K562 (cell line): ENCODE measurements around the gene AFF1. TPM values are rescaled to one million over a fixed set of nuclear protein-coding genes. Genes with fewer than 3 reads are reported as not detected.
A peak's percentile ranks its signal among the peaks of the same experiment; 100 is the strongest.

Experiments used
- CTBP1 ChIP-seq: fragments of 450-650 bp; IDR thresholded peaks from 2 replicates; pipeline ENCODE4 v1.6.1; 2016; ENCODE audit warnings: borderline replicate concordance
- HNRNPK ChIP-seq: fragments of 200-400 bp; formaldehyde crosslinking; IDR thresholded peaks from one replicate; pipeline ENCODE4 v1.6.1; 2018; ENCODE audit warnings: mild to moderate bottlenecking, low read depth, low read length; ENCODE audit not compliant: poor library complexity, severe bottlenecking
- IFI16 ChIP-seq: fragments of 250-450 bp; sonication (Bioruptor Pico); IDR thresholded peaks from 2 replicates; pipeline ENCODE4 v2.1.2; 2022; ENCODE audit warnings: mild to moderate bottlenecking, inconsistent platforms
- KDM1A ChIP-seq, 2 experiments: fragments of 450-650 bp; IDR thresholded peaks; 2 replicates each; pipeline ENCODE4 v1.6.1; 2016; ENCODE audit warnings: mild to moderate bottlenecking in 2 of 2
- MTA3 ChIP-seq: fragments of 450-650 bp; formaldehyde crosslinking; IDR thresholded peaks from 2 replicates; pipeline ENCODE4 v1.6.1; 2017; ENCODE audit warnings: mild to moderate bottlenecking, borderline replicate concordance
- PCBP1 ChIP-seq: fragments of 200-400 bp; formaldehyde crosslinking; IDR thresholded peaks from 2 replicates; pipeline ENCODE4 v1.6.1; 2018; ENCODE audit warnings: mild to moderate bottlenecking, low read depth, low read length; ENCODE audit not compliant: poor library complexity, severe bottlenecking
- RBM25 ChIP-seq: fragments of 200-400 bp; formaldehyde crosslinking; IDR thresholded peaks from 2 replicates; pipeline ENCODE4 v1.6.1; 2018; ENCODE audit warnings: low read length, low read depth, moderate library complexity; ENCODE audit not compliant: severe bottlenecking
- SMC3 ChIP-seq: conservative IDR thresholded peaks from 2 replicates; pipeline ENCODE4 v1.6.1; 2011; ENCODE audit warnings: low read depth, low read length, improper control_type of control experiment; ENCODE audit not compliant: insufficient read depth
- SRSF3 ChIP-seq: fragments of 200-400 bp; formaldehyde crosslinking; IDR thresholded peaks from 2 replicates; pipeline ENCODE4 v1.6.1; 2016; ENCODE audit warnings: mild to moderate bottlenecking, low read length, moderate library complexity; ENCODE audit not compliant: insufficient read depth
- TAF9B ChIP-seq: fragments of 450-650 bp; IDR thresholded peaks from 2 replicates; pipeline ENCODE4 v1.6.1; 2018; ENCODE audit warnings: mild to moderate bottlenecking; ENCODE audit not compliant: partially characterized antibody
- TSC22D4 ChIP-seq: fragments of 450-650 bp; IDR thresholded peaks from 2 replicates; pipeline ENCODE4 v1.6.1; 2016; ENCODE audit warnings: missing genetic modification characterization, missing biosample characterization, control low read depth
- ZKSCAN3 ChIP-seq: fragments of 250-450 bp; sonication (Bioruptor Pico); IDR thresholded peaks from 2 replicates; pipeline ENCODE4 v1.4.0; 2020
- ZNF445 ChIP-seq: fragments of 250-450 bp; sonication (Bioruptor Pico); IDR thresholded peaks from 2 replicates; pipeline ENCODE4 v1.4.0; 2020; ENCODE audit warnings: low read depth, mild to moderate bottlenecking, moderate library complexity
- polyA plus RNA-seq, 8 experiments: library from polyadenylated mRNA; depleted of rRNA in 4 of 8; stranded (reverse) in 5 of 8; unstranded in 3 of 8; fragments of >200 nt; fragmentation: Nextera tagmentation in 2 of 8; fragmentation: Illumina TruSeq in 1 of 8; extraction: Ambion mirVana in 2 of 8; extraction: Trizol in 1 of 8; gene quantifications; 2 replicates each; pipeline versions ENCODE4 v1.2.1 to v1.2.3, GENCODE V29; 2011 to 2014; ENCODE audit warnings: inconsistent platforms in 1 of 8, missing spikeins in 1 of 8
- total RNA-seq, 7 experiments: library from RNA; depleted of rRNA in 6 of 7; stranded (reverse); fragments of >200 nt in 6 of 7; fragmentation: Illumina TruSeq in 2 of 7; extraction: Trizol in 2 of 7; gene quantifications; 2 replicates each; pipeline versions ENCODE4 v1.2.1 to v1.2.3, GENCODE V29; 2011 to 2021; ENCODE audit warnings: low replicate concordance in 1 of 7
- TF ChIP-seq, protein P1 (sequence below): fragments of 250-450 bp; sonication (Bioruptor Pico); IDR thresholded peaks from 2 replicates; pipeline ENCODE4 v1.8.0; 2022; ENCODE audit warnings: moderate library complexity, mild to moderate bottlenecking, inconsistent platforms
- TF ChIP-seq, protein P2 (sequence below): fragments of 250-450 bp; sonication (Bioruptor Pico); IDR thresholded peaks from 2 replicates; pipeline ENCODE4 v1.5.0; 2022; ENCODE audit warnings: mild to moderate bottlenecking
- TF ChIP-seq, protein P3 (sequence below): fragments of 250-450 bp; sonication (Bioruptor Pico); IDR thresholded peaks from 2 replicates; pipeline ENCODE4 v1.8.0; 2022; ENCODE audit warnings: moderate library complexity, mild to moderate bottlenecking, inconsistent platforms
- TF ChIP-seq, protein P4 (sequence below): fragments of 450-650 bp; IDR thresholded peaks from 2 replicates; pipeline ENCODE4 v1.6.1; 2014; ENCODE audit warnings: low read depth, mild to moderate bottlenecking, moderate library complexity, borderline replicate concordance
- TF ChIP-seq, protein P5 (sequence below), 3 experiments: IDR thresholded peaks in 2 of 3; conservative IDR thresholded peaks in 1 of 3; 2 replicates each; pipeline ENCODE4 v1.5.1; 2011 to 2012; ENCODE audit warnings: low read length in 3 of 3, mild to moderate bottlenecking in 3 of 3, control low read depth in 2 of 3, improper control_type of control experiment in 1 of 3, inconsistent platforms in 1 of 3, low read depth in 1 of 3, mixed read lengths in 1 of 3, moderate library complexity in 1 of 3; ENCODE audit not compliant: insufficient read depth in 2 of 3

The AFF1 gene
- total and polyA plus RNA-seq, 9 of the 15 experiments (the other 6 are each of a cell fraction or from before 2014, with no cell fraction given) = 4.1 to 47.5 (median 17.2) TPM

DNA sequence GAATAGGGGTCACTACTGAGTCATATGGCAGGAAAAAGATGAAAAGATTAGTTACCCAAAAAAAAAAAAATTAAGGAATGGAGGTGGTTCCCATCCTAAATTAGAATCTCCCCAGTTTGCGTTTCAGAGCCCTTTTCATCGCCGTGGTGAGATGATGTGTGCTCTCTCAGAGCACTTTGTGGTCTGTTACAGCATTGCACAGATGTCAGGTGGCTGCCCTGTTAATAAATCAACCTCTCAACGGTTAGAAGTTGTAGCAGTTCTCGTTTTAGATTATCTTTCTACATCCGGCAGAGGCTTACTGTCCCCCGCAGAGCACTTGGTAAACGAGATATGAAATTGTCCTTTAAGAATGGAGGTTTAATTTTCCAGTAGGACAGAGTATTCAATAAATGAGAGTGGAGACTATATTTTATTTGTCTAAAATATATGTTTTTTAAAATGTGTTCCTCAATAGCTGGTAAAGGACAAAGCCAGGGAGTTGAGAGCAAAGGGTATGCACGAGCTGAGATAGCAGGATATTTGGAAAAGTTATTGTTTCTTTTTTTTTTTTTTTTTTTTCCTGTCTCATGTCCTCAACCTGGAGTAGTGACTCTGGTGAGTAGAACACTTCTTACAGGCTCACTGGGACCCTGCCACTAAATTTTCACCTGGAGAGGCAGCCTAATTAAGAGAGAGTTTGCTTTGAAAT is 26.9 kb downstream of the AFF1 start (continued):
- TF ChIP-seq, protein P1, sequence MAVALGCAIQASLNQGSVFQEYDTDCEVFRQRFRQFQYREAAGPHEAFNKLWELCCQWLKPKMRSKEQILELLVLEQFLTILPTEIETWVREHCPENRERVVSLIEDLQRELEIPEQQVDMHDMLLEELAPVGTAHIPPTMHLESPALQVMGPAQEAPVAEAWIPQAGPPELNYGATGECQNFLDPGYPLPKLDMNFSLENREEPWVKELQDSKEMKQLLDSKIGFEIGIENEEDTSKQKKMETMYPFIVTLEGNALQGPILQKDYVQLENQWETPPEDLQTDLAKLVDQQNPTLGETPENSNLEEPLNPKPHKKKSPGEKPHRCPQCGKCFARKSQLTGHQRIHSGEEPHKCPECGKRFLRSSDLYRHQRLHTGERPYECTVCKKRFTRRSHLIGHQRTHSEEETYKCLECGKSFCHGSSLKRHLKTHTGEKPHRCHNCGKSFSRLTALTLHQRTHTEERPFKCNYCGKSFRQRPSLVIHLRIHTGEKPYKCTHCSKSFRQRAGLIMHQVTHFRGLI (CRISPR knock-in tag) = peak; percentile 48; the same call in 1 of the 2 replicates
- TF ChIP-seq SRSF3 = no peak
- peak; percentile 56 for TF ChIP-seq TAF9B
- no peak for TF ChIP-seq RBM25
- TF ChIP-seq TSC22D4 (tag) = no peak
- peak; percentile 62; the same call in 1 of the 2 replicates for TF ChIP-seq MTA3
- TF ChIP-seq, protein P2, sequence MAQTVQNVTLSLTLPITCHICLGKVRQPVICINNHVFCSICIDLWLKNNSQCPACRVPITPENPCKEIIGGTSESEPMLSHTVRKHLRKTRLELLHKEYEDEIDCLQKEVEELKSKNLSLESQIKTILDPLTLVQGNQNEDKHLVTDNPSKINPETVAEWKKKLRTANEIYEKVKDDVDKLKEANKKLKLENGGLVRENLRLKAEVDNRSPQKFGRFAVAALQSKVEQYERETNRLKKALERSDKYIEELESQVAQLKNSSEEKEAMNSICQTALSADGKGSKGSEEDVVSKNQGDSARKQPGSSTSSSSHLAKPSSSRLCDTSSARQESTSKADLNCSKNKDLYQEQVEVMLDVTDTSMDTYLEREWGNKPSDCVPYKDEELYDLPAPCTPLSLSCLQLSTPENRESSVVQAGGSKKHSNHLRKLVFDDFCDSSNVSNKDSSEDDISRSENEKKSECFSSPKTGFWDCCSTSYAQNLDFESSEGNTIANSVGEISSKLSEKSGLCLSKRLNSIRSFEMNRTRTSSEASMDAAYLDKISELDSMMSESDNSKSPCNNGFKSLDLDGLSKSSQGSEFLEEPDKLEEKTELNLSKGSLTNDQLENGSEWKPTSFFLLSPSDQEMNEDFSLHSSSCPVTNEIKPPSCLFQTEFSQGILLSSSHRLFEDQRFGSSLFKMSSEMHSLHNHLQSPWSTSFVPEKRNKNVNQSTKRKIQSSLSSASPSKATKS = no peak
- 0 out of 2 replicates have a peak, but pooled peaks have one; percentile 15 for TF ChIP-seq SMC3
- TF ChIP-seq, protein P3, sequence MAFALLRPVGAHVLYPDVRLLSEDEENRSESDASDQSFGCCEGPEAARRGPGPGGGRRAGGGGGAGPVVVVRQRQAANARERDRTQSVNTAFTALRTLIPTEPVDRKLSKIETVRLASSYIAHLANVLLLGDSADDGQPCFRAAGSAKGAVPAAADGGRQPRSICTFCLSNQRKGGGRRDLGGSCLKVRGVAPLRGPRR (CRISPR knock-in tag) = no peak
- no peak for TF ChIP-seq ZNF445
- peak; percentile 82 for TF ChIP-seq CTBP1
- TF ChIP-seq KDM1A (IDR thresholded peaks at IDR 0.05) = peak; percentile 96 to 97
- TF ChIP-seq ZKSCAN3 (CRISPR knock-in tag) = no peak
- no peak for TF ChIP-seq IFI16 (CRISPR knock-in tag)
- TF ChIP-seq, protein P4, sequence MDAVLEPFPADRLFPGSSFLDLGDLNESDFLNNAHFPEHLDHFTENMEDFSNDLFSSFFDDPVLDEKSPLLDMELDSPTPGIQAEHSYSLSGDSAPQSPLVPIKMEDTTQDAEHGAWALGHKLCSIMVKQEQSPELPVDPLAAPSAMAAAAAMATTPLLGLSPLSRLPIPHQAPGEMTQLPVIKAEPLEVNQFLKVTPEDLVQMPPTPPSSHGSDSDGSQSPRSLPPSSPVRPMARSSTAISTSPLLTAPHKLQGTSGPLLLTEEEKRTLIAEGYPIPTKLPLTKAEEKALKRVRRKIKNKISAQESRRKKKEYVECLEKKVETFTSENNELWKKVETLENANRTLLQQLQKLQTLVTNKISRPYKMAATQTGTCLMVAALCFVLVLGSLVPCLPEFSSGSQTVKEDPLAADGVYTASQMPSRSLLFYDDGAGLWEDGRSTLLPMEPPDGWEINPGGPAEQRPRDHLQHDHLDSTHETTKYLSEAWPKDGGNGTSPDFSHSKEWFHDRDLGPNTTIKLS = no peak
- TF ChIP-seq HNRNPK = no peak
- no peak for TF ChIP-seq PCBP1
- TF ChIP-seq, protein P5, sequence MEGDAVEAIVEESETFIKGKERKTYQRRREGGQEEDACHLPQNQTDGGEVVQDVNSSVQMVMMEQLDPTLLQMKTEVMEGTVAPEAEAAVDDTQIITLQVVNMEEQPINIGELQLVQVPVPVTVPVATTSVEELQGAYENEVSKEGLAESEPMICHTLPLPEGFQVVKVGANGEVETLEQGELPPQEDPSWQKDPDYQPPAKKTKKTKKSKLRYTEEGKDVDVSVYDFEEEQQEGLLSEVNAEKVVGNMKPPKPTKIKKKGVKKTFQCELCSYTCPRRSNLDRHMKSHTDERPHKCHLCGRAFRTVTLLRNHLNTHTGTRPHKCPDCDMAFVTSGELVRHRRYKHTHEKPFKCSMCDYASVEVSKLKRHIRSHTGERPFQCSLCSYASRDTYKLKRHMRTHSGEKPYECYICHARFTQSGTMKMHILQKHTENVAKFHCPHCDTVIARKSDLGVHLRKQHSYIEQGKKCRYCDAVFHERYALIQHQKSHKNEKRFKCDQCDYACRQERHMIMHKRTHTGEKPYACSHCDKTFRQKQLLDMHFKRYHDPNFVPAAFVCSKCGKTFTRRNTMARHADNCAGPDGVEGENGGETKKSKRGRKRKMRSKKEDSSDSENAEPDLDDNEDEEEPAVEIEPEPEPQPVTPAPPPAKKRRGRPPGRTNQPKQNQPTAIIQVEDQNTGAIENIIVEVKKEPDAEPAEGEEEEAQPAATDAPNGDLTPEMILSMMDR (IDR thresholded peaks at IDR 0.05 in 2 of 3, conservative IDR thresholded peaks at IDR 0.05 in 1 of 3; ENCODE audit: insufficient read depth in 2 of 3, low read depth in 1 of 3, low read length in 3 of 3) = peak in 1 of 3 experiments; percentile 15; a peak in 1 of 6 replicates
